CD4-positive, alpha-beta T cell treated with Interleukin-15 for 1 hour (primary cell): ENCODE results near the gene RRM2.

Source experiments
- DNase-seq: peaks from one replicate; pipeline ENCODE4 v3.0.0-alpha.2; 2020

RRM2 gene

GRCh38 chr2:10160203-10160955 lies 37.8 kb downstream of the RRM2 start:
- no peak for DNase-seq

DNA sequence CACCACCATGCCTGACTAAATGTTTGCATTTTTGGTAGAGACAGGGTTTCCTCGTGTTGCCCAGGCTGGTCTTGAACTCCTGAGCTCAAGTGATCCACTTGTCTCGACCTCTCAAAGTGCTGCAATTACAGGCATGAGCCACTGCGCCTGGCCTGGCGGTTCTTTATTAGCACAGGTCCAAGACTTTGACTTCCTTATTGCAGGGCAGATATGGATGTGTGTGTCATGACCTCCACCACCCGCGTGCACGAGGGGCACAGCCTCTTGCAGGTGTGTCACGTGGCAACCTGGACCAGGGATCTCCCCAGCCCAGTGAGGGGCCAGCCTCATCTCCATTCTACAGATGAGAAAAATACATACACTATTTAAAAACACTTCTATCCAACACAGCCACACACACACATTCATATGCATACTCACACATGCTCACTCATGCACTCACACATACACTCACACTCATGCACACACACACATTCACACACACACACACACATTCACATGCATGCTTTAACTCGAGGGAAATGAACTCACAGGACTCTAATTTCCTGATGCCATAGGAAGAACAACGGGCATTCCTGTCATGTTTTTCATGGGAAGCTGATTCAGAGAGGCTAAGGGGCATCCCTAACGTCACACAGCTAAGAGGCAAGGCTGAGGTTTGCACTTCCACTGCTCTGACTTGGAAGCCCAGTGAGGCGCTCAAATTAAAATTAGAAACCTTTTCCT lies 38.8 kb downstream of the RRM2 start:
- no peak for DNase-seq

DNA sequence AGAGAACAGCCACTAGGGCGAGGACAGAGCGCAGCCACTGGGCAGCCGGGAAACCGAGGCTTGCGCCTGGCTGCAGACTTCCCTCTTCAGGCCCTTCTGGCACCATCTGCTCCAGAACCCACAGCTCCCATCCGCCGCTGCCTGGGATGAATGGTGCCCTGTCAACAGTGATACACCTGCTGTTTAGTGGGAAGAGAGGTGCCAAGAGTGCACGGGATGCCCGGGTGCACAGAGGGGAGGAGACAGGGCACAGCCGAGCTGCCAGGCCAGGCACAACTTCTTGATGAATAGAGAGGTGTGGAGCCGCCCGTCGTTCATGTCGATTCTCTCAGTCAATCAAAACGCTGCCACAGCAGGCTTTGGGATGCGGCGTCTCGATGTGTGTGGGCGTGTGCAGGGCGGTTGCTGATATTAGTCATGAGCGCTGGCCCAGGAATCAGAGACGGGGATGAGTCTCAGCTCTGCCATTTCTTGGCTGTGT lies 39.5 kb downstream of the RRM2 start:
- no peak for DNase-seq

- no peak for DNase-seq
Measured at GRCh38 chr2:10162586-10163497, 40.3 kb downstream of the RRM2 start.

GRCh38 chr2:10163498-10164486 lies 41.3 kb downstream of the RRM2 start:
- DNase-seq: no peak

GRCh38 chr2:10164601-10165000 lies 42.1 kb downstream of the RRM2 start:
- no peak for DNase-seq

DNA sequence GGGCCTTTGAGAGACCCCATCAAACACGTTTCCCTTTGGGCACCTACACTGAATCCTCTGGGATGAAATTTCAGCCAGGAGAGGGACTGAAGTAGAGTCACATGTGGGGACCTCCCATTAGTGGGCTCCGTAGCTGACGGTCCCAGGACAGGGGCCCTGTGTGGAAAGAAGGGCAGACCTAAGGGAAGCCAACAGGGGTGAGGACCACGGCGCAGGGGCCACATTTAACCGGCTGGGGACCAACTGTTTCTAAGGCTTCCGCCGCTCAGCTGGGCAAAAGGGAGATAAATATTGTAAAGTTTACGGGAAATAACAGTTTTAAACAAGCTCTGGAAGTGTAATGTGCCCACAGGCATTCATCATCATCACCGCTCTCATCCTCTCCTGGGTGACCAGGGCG lies 42.7 kb downstream of the RRM2 start:
- DNase-seq: no peak

DNA sequence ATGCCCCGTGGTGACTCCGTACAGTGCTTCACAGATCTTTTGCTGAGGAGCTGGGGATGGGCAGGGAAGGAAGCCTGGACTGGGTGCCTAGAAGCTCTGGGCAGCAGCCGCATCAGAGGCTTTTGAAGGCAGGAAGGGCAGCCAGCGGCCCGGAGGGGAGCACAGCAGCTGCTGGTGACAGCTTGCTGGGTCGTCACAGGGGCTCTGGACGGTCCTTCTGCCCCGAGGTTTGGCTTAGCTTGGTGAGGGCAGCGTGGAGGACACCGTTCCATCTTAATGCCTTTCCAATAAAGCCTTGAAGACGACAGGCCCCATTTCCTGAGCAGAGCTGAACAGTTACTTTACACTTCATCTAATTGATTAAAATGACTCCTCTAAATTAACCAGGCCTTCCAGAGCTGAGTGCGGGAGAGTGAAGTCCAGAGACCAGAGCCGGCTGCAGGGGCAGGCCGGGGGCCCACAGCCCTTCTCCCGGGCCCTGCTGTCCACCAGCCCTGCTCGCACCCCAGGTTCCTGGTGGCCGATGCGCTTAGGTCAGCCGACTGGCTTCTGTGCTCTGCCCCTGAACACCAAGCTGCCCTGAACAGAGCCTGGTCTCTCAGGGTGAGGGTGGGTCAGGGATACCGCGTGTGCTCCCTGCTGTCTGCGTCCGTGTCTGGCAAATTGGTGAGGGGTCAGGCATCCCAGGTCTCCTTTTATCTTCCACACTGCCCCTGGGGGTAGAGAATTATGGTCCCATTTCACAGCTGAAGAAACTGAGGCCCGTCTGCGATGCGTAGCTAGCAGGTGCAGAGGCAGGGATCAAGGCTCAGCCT lies 43.5 kb downstream of the RRM2 start:
- no peak for DNase-seq

- no peak for DNase-seq
Measured at GRCh38 chr2:10166676-10167292, 44.2 kb downstream of the RRM2 start.

- no peak for DNase-seq
Measured at GRCh38 chr2:10167316-10167715, 44.8 kb downstream of the RRM2 start.

DNA sequence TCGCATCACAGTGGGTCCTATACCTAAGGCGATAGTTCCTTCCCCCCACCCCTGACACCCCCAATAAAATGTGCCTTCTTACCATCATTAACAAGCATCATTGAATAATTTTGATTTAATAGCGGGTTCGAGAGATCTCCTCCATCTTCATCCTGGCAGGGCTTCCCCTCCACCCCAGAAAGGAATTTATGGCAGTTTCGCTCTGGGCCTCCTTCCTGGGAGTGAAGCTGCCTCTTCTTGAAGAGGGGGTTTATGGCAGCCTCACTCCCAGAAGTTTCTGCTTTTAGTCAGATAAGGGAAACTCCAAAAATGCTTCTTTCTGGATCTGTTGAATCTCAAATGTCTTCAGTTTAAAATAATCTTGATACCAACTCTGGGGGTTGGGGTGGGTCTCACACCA lies 45.7 kb downstream of the RRM2 start:
- DNase-seq: no peak

- no peak for DNase-seq
Measured at GRCh38 chr2:10169053-10169578, 46.6 kb downstream of the RRM2 start.

GRCh38 chr2:10169581-10169980 lies 47.0 kb downstream of the RRM2 start:
- no peak for DNase-seq

DNA sequence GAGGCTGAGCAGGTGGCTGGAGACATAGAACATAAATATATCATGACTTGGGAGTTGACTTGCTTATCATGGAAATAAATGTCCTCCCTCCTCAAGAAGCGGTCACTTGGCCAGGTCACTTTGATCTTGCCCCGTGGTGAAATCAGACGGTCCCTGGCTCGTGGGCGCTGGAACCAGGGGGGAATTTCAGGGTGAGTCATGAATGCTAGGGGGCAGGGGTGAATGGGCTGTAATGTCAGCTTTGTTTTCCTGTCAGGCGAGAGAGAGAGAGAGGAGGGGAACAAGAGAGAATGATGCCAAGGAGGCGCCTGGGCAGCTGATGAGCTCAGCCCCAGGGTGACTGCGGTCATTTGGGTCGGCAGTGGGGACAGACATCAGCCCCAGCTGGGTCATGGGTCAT lies 47.7 kb downstream of the RRM2 start:
- DNase-seq: no peak

GRCh38 chr2:10171006-10171800 lies 48.7 kb downstream of the RRM2 start:
- no peak for DNase-seq

DNA sequence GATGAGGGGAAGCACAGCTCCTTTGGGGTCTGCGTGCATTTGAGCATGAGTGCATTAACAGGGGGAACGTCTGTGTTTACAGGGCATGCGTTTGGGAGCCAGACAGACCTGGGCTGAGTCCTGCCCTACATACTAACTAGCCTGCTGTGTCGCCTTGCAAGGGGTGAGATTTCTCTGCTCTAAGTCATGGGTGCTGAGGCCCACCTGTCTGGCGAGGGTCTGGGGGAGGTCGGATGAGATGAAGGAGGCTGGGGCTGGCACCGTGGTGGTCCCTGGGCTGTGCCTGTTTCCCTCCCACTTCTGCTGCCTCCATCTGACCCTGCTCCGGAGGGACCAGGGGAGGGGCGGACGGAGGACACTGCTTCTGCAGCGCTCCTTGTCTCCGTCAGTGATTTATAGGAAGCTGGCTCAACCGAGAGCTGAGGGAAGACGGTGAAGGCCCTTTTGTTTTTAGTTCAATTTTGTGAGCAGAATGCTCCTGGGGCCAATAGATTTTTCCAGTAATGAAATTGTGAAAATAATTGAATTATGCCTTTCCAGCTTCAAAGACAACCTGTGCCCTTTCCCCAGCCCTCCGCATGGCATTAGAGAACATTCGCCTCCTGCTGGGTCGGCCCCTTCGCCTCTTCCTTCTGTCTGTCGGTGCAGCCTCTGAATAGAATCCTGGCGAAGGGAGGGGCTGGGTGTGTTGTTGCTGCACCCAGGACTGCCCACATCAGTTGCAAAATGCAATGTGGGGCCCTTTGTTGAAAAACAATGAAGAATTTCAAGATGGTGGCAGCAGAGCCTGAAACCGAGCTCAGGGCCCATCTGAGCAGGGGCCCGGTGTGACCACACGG lies 49.7 kb downstream of the RRM2 start:
- DNase-seq: no peak

DNA sequence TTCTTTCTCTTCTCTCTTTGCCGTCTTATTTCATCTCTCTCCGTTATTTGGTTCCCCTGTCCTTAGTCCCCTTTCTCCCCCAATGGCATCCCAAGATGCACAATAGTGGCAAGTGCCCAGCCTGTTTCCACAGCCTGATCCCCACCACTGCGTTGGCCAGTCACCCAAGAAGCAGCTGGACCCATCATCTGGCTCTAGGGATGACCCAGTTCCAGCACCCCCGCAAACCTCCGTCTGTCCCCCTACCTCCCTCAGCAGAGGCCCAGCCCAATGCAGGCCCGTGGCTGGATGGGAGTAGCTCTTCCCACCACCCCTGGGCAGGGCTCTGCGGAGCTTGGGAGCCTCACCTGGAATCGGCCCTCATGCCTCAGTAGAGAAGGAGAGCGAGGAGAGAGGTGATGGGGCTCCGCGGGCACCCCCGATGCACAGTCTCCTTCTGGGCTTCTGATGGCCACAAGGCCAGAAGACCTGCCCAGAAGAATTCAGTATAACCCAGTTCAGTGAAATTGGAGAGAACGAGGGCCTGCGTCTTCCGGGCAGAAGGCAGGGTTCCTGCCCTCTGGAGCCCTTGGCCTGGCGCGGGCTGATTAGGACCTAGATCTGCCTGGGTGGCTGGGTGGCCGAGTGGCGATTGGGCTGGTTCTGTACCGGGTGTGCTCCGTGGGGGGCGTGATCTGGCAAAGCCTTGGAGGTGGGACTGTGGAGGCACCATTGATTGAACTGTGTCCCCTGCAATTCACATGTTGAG lies 50.9 kb downstream of the RRM2 start:
- DNase-seq: no peak

DNA sequence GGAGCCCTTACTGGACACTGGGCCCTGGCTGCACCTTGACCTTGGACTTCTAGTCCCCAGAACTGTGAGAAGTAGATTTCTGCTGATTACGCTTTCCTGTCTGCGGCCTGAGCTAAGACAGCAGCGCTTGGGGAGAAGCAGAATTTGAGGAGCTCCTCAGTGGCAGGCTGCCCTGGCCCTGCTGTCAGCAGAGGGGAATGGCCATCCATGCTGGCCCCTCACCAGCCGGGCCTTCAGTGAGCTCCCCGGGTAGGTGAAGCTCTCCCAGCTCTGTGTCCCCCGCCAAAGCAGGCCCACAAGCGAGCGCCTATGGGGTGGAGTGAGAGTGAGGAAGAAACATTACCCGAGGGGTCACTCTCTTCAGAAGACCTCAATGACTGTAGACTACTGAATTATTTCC lies 51.6 kb downstream of the RRM2 start:
- no peak for DNase-seq
